Peyer's patch (tissue), 4 donors: ENCODE data around the gene DAPK1. TPM values are rescaled to one million over a fixed set of nuclear protein-coding genes. Genes with fewer than 3 reads are reported as not detected.

ENCODE experiments used
- DNase-seq, 3 donors: peaks; one replicate each; pipeline ENCODE4 v3.0.0-alpha.2; 2017 to 2019
- H3K27ac ChIP-seq, 4 donors: fragments of 200-600 bp; sonication (generic); one replicate each; pipeline ENCODE4 v1.5.1; 2016 to 2019
- H3K27me3 ChIP-seq, 2 donors: fragments of 200-600 bp; sonication (generic); one replicate each; pipeline ENCODE4 v1.5.1; 2019
- H3K36me3 ChIP-seq, 3 donors: fragments of 200-600 bp; sonication (generic); one replicate each; pipeline ENCODE4 v1.5.1; 2016 to 2019
- H3K4me1 ChIP-seq, 4 donors: fragments of 200-600 bp; sonication (generic); one replicate each; pipeline ENCODE4 v1.5.1; 2016 to 2019
- H3K4me3 ChIP-seq, 4 donors: fragments of 200-600 bp; sonication (generic); 1 replicate in 3 of 4; 2 replicates in 1 of 4; pipeline ENCODE4 v1.5.1; 2016 to 2019; ENCODE audit warnings: mild to moderate bottlenecking in 1 of 4
- H3K9me3 ChIP-seq, 4 donors: fragments of 200-600 bp; sonication (generic); one replicate each; pipeline ENCODE4 v1.5.1; 2016 to 2019; ENCODE audit warnings: mild to moderate bottlenecking in 1 of 4
- CTCF ChIP-seq, 6 experiments: fragments of 450-650 bp in 4 of 6; fragments of 200-600 bp in 2 of 6; sonication (generic) in 1 of 6; IDR thresholded peaks; one replicate each; pipeline ENCODE4 v1.5.1; 2017 to 2019; ENCODE audit warnings: antibody characterized with exemption in 6 of 6, mild to moderate bottlenecking in 3 of 6, moderate library complexity in 1 of 6
- POLR2A ChIP-seq, 2 donors: fragments of 450-650 bp; IDR thresholded peaks; one replicate each; pipeline ENCODE4 v1.5.1; 2017; ENCODE audit warnings: antibody characterized with exemption in 2 of 2, mild to moderate bottlenecking in 2 of 2, moderate library complexity in 2 of 2
- total RNA-seq, 4 donors: library from RNA; depleted of rRNA; stranded (reverse); fragments of >200 nt; gene quantifications; one replicate each; pipeline ENCODE4 v1.1.0, GENCODE V29; 2016

The DAPK1 gene
- total RNA-seq, 4 donors from 2014 or later = 45.4 to 96.4 (median 77.2) TPM

GRCh38 chr9:87549791-87550190 is 52.1 kb downstream of the DAPK1 start:
- no peaks in the 10 kb centered on the region for H3K9me3 ChIP-seq
- H3K27me3 ChIP-seq = no peaks in the 10 kb centered on the region
- TF ChIP-seq POLR2A (IDR thresholded peaks at IDR 0.05) (no peak), CTCF (IDR thresholded peaks at IDR 0.05) (no peak)
- DNase-seq = no peak
- H3K27ac ChIP-seq = no peak overlapping the region
- no peaks in the 10 kb centered on the region for H3K36me3 ChIP-seq
- H3K4me3 ChIP-seq = no peak overlapping the region
- H3K4me1 ChIP-seq = peaks cover 0 to 3% (median 0%) of the 10 kb centered on the region in 4 donors

- TF ChIP-seq CTCF (IDR thresholded peaks at IDR 0.05) (no peak), POLR2A (IDR thresholded peaks at IDR 0.05) (no peak)
- no peak for DNase-seq
- Histone ChIP-seq H3K4me1 (peaks cover 0 to 3% (median 0%) of the 10 kb centered on the region in 4 donors), H3K4me3 (no peak overlapping the region), H3K9me3 (no peaks in the 10 kb centered on the region), H3K27ac (peak overlapping the region in 1 of 4 donors; percentile 0), H3K36me3 (no peaks in the 10 kb centered on the region), H3K27me3 (no peaks in the 10 kb centered on the region)
These were observed 52.7 kb downstream of the DAPK1 start for GRCh38 chr9:87550253-87550954.

DNA sequence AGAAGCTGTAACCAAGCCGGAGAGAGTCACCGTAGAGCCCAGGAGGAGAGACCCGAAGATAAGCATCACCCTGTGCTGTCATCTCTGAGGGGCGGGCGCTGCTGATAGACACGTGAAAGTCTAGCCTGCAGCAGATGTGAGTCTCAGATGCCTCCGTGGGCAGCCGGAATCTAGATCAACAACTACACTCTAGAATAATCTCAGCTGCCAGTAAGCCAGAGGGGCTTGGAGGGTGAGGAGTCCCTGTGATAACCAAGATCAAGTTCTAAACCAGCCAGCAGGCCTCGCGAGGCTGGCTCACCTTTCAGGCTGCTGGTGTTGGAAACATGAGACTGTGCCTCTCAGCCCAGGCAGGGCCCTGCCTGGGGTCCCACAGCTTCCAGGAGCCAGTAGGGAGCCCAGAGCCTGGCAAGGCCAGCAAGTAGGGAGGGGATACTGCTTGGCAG is 54.1 kb downstream of the DAPK1 start:
- TF ChIP-seq CTCF (IDR thresholded peaks at IDR 0.05) (no peak), POLR2A (IDR thresholded peaks at IDR 0.05) (no peak)
- H3K27me3 ChIP-seq = no peaks in the 10 kb centered on the region
- H3K4me1 ChIP-seq = peaks cover 0 to 13% (median 0%) of the 10 kb centered on the region in 4 donors
- no peaks in the 10 kb centered on the region for H3K36me3 ChIP-seq
- H3K27ac ChIP-seq = peak overlapping the region in 1 of 4 donors; percentile 16
- no peaks in the 10 kb centered on the region for H3K9me3 ChIP-seq
- no peak for DNase-seq
- H3K4me3 ChIP-seq = no peak overlapping the region

- peaks cover 0 to 13% (median 0%) of the 10 kb centered on the region in 4 donors for H3K4me1 ChIP-seq
- H3K27ac ChIP-seq = peak overlapping the region in 2 of 4 donors; percentile 18 to 39
These were observed 56.7 kb downstream of the DAPK1 start for GRCh38 chr9:87554171-87554910.

GRCh38 chr9:87554976-87555375 is 57.3 kb downstream of the DAPK1 start:
- no peak for TF ChIP-seq CTCF (IDR thresholded peaks at IDR 0.05)
- no peak for TF ChIP-seq POLR2A (IDR thresholded peaks at IDR 0.05)
- Histone ChIP-seq H3K36me3 (no peaks in the 10 kb centered on the region), H3K4me1 (peaks cover 0 to 13% (median 0%) of the 10 kb centered on the region in 4 donors), H3K27ac (peak overlapping the region in 2 of 4 donors; percentile 18 to 39), H3K9me3 (no peaks in the 10 kb centered on the region), H3K27me3 (no peaks in the 10 kb centered on the region), H3K4me3 (no peak overlapping the region)
- DNase-seq = no peak

More at GRCh38 chr9:87554171-87554910, 56.7 kb downstream of the DAPK1 start:
- DNase-seq = no peak
- Histone ChIP-seq H3K4me3 (no peak overlapping the region), H3K27me3 (no peaks in the 10 kb centered on the region), H3K36me3 (no peaks in the 10 kb centered on the region), H3K9me3 (no peaks in the 10 kb centered on the region)
- no peak for TF ChIP-seq CTCF (IDR thresholded peaks at IDR 0.05)
- no peak for TF ChIP-seq POLR2A (IDR thresholded peaks at IDR 0.05)
